Measurements from ENCODE around the gene NOSIP. TPM values are rescaled to one million over a fixed set of nuclear protein-coding genes. Genes with fewer than 3 reads are reported as not detected.

The NOSIP gene
- total RNA-seq, 1 donor from 2014 or later, result 77.5 TPM

- Mint-ChIP-seq H3K4me1 (ENCODE audit: low read depth) (peaks cover 2% of the 10 kb centered on the region), H3K36me3 (ENCODE audit: low read depth) (peaks cover 2% of the 10 kb centered on the region), H3K9me3 (no peaks in the 10 kb centered on the region), H3K27ac (no peak overlapping the region), H3K27me3 (ENCODE audit: insufficient read depth) (peaks cover 3% of the 10 kb centered on the region), H3K4me3 (no peak overlapping the region)
- DNase-seq (ENCODE audit: low spot score), result no peak
- intact Hi-C loops (cut with micrococcal nuclease), result no loop called here
Measured at GRCh38 chr19:49520705-49521319, 59.5 kb downstream of the NOSIP start.

- intact Hi-C loops (cut with micrococcal nuclease), result no loop called here
- Mint-ChIP-seq H3K27me3 (ENCODE audit: insufficient read depth) (peaks cover 2% of the 10 kb centered on the region), H3K4me1 (ENCODE audit: low read depth) (peaks cover 6% of the 10 kb centered on the region), H3K36me3 (ENCODE audit: low read depth) (peaks cover 4% of the 10 kb centered on the region), H3K27ac (no peak overlapping the region), H3K9me3 (no peaks in the 10 kb centered on the region), H3K4me3 (no peak overlapping the region)
- DNase-seq (ENCODE audit: low spot score), result no peak
Measured at GRCh38 chr19:49518033-49518432, 62.3 kb downstream of the NOSIP start.

GRCh38 chr19:49515767-49516166 lies 64.6 kb downstream of the NOSIP start:
- H3K27ac Mint-ChIP-seq, result no peak overlapping the region

GRCh38 chr19:49514151-49514550 lies 66.2 kb downstream of the NOSIP start:
- peak overlapping the region; percentile 79 for H3K4me3 Mint-ChIP-seq

More at GRCh38 chr19:49515767-49516166, 64.6 kb downstream of the NOSIP start:
- peaks cover 20% of the 10 kb centered on the region for H3K4me1 Mint-ChIP-seq (ENCODE audit: low read depth)
- peak overlapping the region; percentile 20 for H3K4me3 Mint-ChIP-seq
- no peak for DNase-seq (ENCODE audit: low spot score)
- H3K27me3 Mint-ChIP-seq (ENCODE audit: insufficient read depth), result peaks cover 2% of the 10 kb centered on the region
- H3K9me3 Mint-ChIP-seq, result no peaks in the 10 kb centered on the region
- H3K36me3 Mint-ChIP-seq (ENCODE audit: low read depth), result peaks cover 4% of the 10 kb centered on the region
- intact Hi-C loops (cut with micrococcal nuclease), result no loop called here

GRCh38 chr19:49513746-49514118 lies 66.6 kb downstream of the NOSIP start:
- DNase-seq (ENCODE audit: low spot score), result no peak
- peak overlapping the region; percentile 58 for H3K27ac Mint-ChIP-seq
- H3K4me3 Mint-ChIP-seq, result peak overlapping the region; percentile 79
- no peaks in the 10 kb centered on the region for H3K27me3 Mint-ChIP-seq (ENCODE audit: insufficient read depth)
- peaks cover 20% of the 10 kb centered on the region for H3K4me1 Mint-ChIP-seq (ENCODE audit: low read depth)
- no peaks in the 10 kb centered on the region for H3K9me3 Mint-ChIP-seq
- peaks cover 4% of the 10 kb centered on the region for H3K36me3 Mint-ChIP-seq (ENCODE audit: low read depth)
- intact Hi-C loops (cut with micrococcal nuclease), result no loop called here

More at GRCh38 chr19:49514151-49514550, 66.2 kb downstream of the NOSIP start:
- Mint-ChIP-seq H3K9me3 (no peaks in the 10 kb centered on the region), H3K27me3 (ENCODE audit: insufficient read depth) (peaks cover 2% of the 10 kb centered on the region), H3K36me3 (ENCODE audit: low read depth) (peaks cover 4% of the 10 kb centered on the region), H3K4me1 (ENCODE audit: low read depth) (peaks cover 20% of the 10 kb centered on the region), H3K27ac (no peak overlapping the region)
- DNase-seq (ENCODE audit: low spot score), result no peak
- intact Hi-C loops (cut with micrococcal nuclease), result no loop called here

GRCh38 chr19:49512970-49513745 lies 67.2 kb downstream of the NOSIP start:
- intact Hi-C loops (cut with micrococcal nuclease), result no loop called here
- no peak for DNase-seq (ENCODE audit: low spot score)
- Mint-ChIP-seq H3K4me3 (peak overlapping the region; percentile 79), H3K36me3 (ENCODE audit: low read depth) (peaks cover 4% of the 10 kb centered on the region), H3K4me1 (ENCODE audit: low read depth) (peaks cover 21% of the 10 kb centered on the region), H3K27ac (peak overlapping the region; percentile 58), H3K27me3 (ENCODE audit: insufficient read depth) (no peaks in the 10 kb centered on the region), H3K9me3 (no peaks in the 10 kb centered on the region)

- no peaks in the 10 kb centered on the region for H3K27me3 Mint-ChIP-seq (ENCODE audit: insufficient read depth)
- H3K36me3 Mint-ChIP-seq (ENCODE audit: low read depth), result no peaks in the 10 kb centered on the region
- no peaks in the 10 kb centered on the region for H3K9me3 Mint-ChIP-seq
- H3K4me3 Mint-ChIP-seq, result no peak overlapping the region
- H3K27ac Mint-ChIP-seq, result peak overlapping the region; percentile 35
- peaks cover 26% of the 10 kb centered on the region for H3K4me1 Mint-ChIP-seq (ENCODE audit: low read depth)
- intact Hi-C loops (cut with micrococcal nuclease), result no loop called here
- DNase-seq (ENCODE audit: low spot score), result no peak
Measured at GRCh38 chr19:49507803-49508494, 72.4 kb downstream of the NOSIP start.

GRCh38 chr19:49506575-49507105 lies 73.7 kb downstream of the NOSIP start:
- H3K27me3 Mint-ChIP-seq (ENCODE audit: insufficient read depth), result no peaks in the 10 kb centered on the region
- no peaks in the 10 kb centered on the region for H3K9me3 Mint-ChIP-seq
- DNase-seq (ENCODE audit: low spot score), result peak; percentile 72
- H3K27ac Mint-ChIP-seq, result no peak overlapping the region
- intact Hi-C loops (cut with micrococcal nuclease), result loop anchor here (1.0 kb wide), 2 partner anchors 28 to 64 kb away; no protein-coding TSS in a partner anchor
- H3K4me3 Mint-ChIP-seq, result no peak overlapping the region
- no peaks in the 10 kb centered on the region for H3K36me3 Mint-ChIP-seq (ENCODE audit: low read depth)
- H3K4me1 Mint-ChIP-seq (ENCODE audit: low read depth), result peaks cover 31% of the 10 kb centered on the region

Other genes starting within 250 kb of the NOSIP start
- 129 and 138 TPM in 2 replicates for gene CD37, start 245.2 kb downstream of the NOSIP start, total RNA-seq
- gene TEAD2, start 218.1 kb downstream of the NOSIP start, total RNA-seq, result not detected in 2 replicates
- gene DKKL1, start 216.7 kb downstream of the NOSIP start, total RNA-seq, result not detected in 2 replicates
- gene KASH5, start 192.3 kb downstream of the NOSIP start, total RNA-seq, result 0.15 TPM in 1 of 2 replicates, not detected in the other
- not detected in 2 replicates for gene PTH2, start 157.1 kb downstream of the NOSIP start, total RNA-seq
- not detected in 2 replicates for gene GFY, start 155.2 kb downstream of the NOSIP start, total RNA-seq
- 0.16 TPM in 1 of 2 replicates, not detected in the other for gene SLC17A7, start 139.0 kb downstream of the NOSIP start, total RNA-seq
- 124 and 126 TPM in 2 replicates for gene PIH1D1, start 128.7 kb downstream of the NOSIP start, total RNA-seq
- gene ALDH16A1, start 127.3 kb downstream of the NOSIP start, total RNA-seq, result 23.1 and 24.5 TPM in 2 replicates
- gene FLT3LG, start 106.3 kb downstream of the NOSIP start, total RNA-seq, result 58.4 and 65.4 TPM in 2 replicates
- gene RPL13A, start 92.9 kb downstream of the NOSIP start, total RNA-seq, result 2,876 and 2,988 TPM in 2 replicates
- 1,890 and 1,927 TPM in 2 replicates for gene RPS11, start 84.1 kb downstream of the NOSIP start, total RNA-seq
- 0.88 and 1.1 TPM in 2 replicates for gene FCGRT, start 67.9 kb downstream of the NOSIP start, total RNA-seq
- 2.0 and 2.1 TPM in 2 replicates for gene RCN3, start 52.6 kb downstream of the NOSIP start, total RNA-seq
- gene PRRG2, start 760 bp upstream of the NOSIP start, total RNA-seq, result 0.59 and 1.2 TPM in 2 replicates
- gene PRR12, start 10.6 kb upstream of the NOSIP start, total RNA-seq, result 32.3 and 34.2 TPM in 2 replicates
- gene RRAS, start 59.6 kb upstream of the NOSIP start, total RNA-seq, result 4.4 and 4.7 TPM in 2 replicates
- gene SCAF1, start 61.7 kb upstream of the NOSIP start, total RNA-seq, result 75.4 and 79.7 TPM in 2 replicates
- gene IRF3, start 85.3 kb upstream of the NOSIP start, total RNA-seq, result 149 and 156 TPM in 2 replicates
- gene BCL2L12, start 85.4 kb upstream of the NOSIP start, total RNA-seq, result 72.2 and 73.7 TPM in 2 replicates
- gene PRMT1, start 96.7 kb upstream of the NOSIP start, total RNA-seq, result 450 and 462 TPM in 2 replicates
- 6.0 and 6.9 TPM in 2 replicates for gene ADM5, start 109.0 kb upstream of the NOSIP start, total RNA-seq
- 3.1 and 3.9 TPM in 2 replicates for gene CPT1C, start 110.6 kb upstream of the NOSIP start, total RNA-seq
- 1.3 and 2.0 TPM in 2 replicates for gene TSKS, start 182.8 kb upstream of the NOSIP start, total RNA-seq
- gene AP2A1, start 186.4 kb upstream of the NOSIP start, total RNA-seq, result 61.1 and 63.6 TPM in 2 replicates
- 14.0 and 18.8 TPM in 2 replicates for gene FUZ, start 232.7 kb upstream of the NOSIP start, total RNA-seq
- 54.2 and 54.5 TPM in 2 replicates for gene MED25, start 237.7 kb upstream of the NOSIP start, total RNA-seq

All from activated T-helper 1 cell treated with anti-CD3 and anti-CD28 coated beads, Interleukin-12 subunit alpha, Interleukin-12 subunit beta, Interleukin-2, Interleukin-4 antibody, amounts not matched to agents 30 ng/mL and 10 ng/mL and 1 ng/mL, durations not matched to agents 14 hours and 24 hours and 36 hours (primary cell).